Measurements from ENCODE around the gene OPTC. TPM values are rescaled to one million over a fixed set of nuclear protein-coding genes. Genes with fewer than 3 reads are reported as not detected.
"Not testable (repeated sequence)": the region's sequence is repeated elsewhere in the genome, so short reads cannot be mapped to it uniquely, and the experiment has no call there.

The OPTC gene
- total RNA-seq, 1 donor = not detected

DNA sequence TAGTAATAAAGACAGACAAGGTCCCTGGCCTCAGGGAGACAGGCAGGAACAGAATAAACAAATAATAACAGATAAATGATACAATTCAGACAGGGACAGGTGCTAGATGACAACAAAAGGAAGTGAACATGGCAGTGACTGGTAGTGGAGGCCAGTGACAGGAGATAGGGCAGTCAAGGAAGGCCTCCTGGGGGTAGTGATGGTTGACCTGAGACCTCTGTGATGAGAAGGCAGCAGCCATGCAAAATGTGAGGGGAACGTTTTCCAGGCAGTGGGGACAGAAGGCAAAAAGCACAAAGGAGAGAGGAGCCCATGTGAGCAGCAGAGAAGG lies 18.5 kb downstream of the OPTC start:
- Histone ChIP-seq H3K4me1 (ENCODE audit: insufficient read depth, low read length) (peaks cover 20% of the 10 kb centered on the region), H3K9me3 (ENCODE audit: low read depth, low read length) (no peaks in the 10 kb centered on the region), H3K27me3 (ENCODE audit: insufficient read depth, low read length) (no peaks in the 10 kb centered on the region), H3K4me3 (ENCODE audit: low read length) (no peak overlapping the region)

DNA sequence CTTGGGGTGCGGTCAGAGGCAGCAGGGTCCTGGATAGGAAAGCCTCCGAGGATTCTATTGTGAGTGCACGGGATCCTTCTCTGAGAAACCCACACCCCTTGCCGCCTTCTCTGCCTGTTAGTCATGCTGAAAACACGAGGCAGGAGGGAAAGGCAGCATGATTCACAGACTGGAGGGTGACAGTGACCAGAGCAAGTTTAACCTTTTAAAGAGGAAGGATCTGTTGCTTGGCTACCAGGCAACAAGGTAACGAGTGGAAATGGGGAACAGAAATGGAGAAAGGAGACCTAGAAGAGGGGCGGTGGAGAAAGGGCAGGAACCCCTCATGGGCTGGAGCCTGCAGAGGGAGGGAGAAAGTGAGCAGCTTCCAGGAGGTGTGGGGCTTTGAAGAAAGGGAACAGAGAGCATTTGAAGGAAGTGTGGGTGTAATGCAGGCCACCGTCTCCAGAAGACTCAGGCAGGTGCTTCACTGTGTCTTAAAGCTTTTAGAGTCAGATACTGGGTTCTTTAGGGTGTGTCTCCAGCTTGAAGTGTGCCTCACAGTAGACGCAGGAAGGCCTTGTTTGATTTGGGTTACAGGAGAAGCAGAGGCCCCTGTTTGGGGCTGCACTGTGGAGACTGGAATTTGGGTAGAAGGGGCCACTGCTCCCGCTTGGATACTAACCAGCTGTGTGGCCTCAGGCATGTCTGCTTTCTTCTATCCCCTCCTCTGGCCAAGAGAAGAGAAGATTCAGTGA lies 19.1 kb downstream of the OPTC start:
- H3K27me3 ChIP-seq (ENCODE audit: insufficient read depth, low read length) = no peaks in the 10 kb centered on the region
- no peak overlapping the region for H3K4me3 ChIP-seq (ENCODE audit: low read length)
- H3K4me1 ChIP-seq (ENCODE audit: insufficient read depth, low read length) = peaks cover 20% of the 10 kb centered on the region
- no peaks in the 10 kb centered on the region for H3K9me3 ChIP-seq (ENCODE audit: low read depth, low read length)

DNA sequence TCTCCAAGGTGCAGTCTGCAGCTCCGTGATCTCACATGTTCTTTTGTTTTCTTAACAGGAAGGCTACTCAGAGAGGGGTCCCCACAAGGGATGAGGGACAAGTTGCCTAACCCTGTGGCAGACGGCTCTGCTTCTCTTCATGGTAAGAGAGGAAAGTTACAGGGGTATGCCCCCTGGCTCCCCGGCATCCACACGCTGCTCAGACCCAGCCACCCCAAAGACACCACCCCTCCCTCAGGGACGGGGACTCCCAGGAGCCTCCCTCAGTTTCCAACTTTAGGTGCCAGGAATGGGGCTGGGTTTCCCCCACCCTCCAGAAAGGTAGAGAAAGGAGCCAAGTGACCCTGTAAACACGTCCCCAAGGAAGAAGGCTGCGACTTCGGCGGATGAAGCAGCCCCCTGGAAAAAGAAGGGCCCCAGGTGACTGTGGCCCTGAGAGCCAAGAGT lies 19.7 kb downstream of the OPTC start:
- no peak overlapping the region for H3K4me3 ChIP-seq (ENCODE audit: low read length)
- H3K4me1 ChIP-seq (ENCODE audit: insufficient read depth, low read length) = peaks cover 20% of the 10 kb centered on the region
- H3K9me3 ChIP-seq (ENCODE audit: low read depth, low read length) = no peaks in the 10 kb centered on the region
- H3K27me3 ChIP-seq (ENCODE audit: insufficient read depth, low read length) = no peaks in the 10 kb centered on the region

DNA sequence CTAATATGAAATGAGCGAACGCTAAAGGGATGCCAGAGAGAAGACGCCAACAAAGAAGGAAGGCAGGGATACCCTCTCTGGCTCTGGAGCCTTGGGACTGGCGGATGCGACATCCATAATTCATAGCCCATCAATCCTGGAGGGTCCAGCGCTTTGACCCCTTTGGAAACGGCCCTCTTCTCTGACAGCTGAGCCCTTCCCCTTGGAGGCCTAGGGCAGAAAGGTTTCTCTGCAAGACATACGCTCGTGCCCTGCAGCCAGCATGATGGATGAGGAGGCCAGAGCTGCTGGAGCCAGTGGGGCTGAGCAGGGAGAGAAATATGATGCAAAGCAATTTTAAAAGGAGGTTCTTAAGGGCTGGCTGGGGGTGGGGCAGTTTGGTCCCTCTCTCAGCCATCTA lies 22.2 kb downstream of the OPTC start:
- Histone ChIP-seq H3K4me3 (ENCODE audit: low read length) (no peak overlapping the region), H3K9me3 (ENCODE audit: low read depth, low read length) (no peaks in the 10 kb centered on the region), H3K27me3 (ENCODE audit: insufficient read depth, low read length) (no peaks in the 10 kb centered on the region)

DNA sequence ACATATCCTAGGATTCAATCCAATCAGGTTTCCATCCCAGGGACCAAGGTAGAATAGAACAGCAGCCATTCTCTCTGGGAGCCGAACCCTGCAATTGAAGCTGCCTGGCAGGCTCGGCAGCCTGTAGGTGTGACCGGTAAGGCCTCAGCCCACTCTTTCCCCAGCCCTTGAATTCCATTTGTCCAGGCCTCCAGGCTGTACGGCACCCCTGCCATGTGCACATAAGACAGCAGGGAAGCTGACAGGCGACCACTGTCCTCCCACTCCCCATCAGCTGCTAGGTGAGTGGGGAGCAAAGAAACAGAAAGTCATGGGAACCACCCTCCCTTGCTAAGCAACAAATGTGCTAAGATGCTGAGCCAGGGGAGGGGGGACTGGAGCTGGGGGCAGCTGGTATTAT lies 23.0 kb downstream of the OPTC start:
- no peaks in the 10 kb centered on the region for H3K27me3 ChIP-seq (ENCODE audit: insufficient read depth, low read length)
- no peaks in the 10 kb centered on the region for H3K9me3 ChIP-seq (ENCODE audit: low read depth, low read length)
- H3K4me1 ChIP-seq (ENCODE audit: insufficient read depth, low read length) = peaks cover 23% of the 10 kb centered on the region
- H3K4me3 ChIP-seq (ENCODE audit: low read length) = no peak overlapping the region

More for the DNA sequence above, 22.2 kb downstream of the OPTC start:
- H3K4me1 ChIP-seq (ENCODE audit: insufficient read depth, low read length) = peaks cover 23% of the 10 kb centered on the region

DNA sequence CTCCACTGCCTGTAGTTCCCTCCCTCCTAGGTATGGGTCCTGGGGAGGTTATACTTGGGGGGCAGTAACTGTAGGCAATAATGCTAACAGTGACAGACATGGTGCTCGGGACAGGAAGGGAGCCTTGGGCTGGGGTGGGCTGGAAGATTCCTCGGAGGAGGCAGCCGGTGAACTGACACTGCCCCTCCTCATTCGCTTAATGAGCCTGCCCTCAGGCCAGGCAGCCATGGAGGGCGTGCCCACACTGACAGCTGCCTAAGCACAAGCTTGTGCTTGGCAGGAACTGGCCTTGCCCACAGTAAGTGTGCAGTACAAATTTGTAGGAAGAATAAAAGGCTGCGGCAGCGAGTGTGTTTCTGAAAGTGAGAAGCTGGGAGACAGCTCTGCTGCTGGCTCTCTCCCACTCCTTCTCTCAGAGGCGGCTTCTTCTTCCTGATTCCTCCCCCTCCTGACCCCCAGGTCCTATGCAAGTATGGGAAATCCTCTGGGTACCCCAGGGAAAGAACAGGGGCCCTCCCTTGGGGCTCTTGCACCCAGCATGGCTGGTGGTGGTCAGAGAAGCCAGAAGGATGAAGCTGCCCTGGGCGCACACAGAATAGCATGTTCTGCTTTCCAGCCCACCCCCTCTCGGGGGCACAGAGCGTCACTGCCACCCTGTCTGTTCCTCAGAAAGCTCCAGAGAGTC lies 23.6 kb downstream of the OPTC start:
- H3K4me1 ChIP-seq (ENCODE audit: insufficient read depth, low read length) = peaks cover 17% of the 10 kb centered on the region

DNA sequence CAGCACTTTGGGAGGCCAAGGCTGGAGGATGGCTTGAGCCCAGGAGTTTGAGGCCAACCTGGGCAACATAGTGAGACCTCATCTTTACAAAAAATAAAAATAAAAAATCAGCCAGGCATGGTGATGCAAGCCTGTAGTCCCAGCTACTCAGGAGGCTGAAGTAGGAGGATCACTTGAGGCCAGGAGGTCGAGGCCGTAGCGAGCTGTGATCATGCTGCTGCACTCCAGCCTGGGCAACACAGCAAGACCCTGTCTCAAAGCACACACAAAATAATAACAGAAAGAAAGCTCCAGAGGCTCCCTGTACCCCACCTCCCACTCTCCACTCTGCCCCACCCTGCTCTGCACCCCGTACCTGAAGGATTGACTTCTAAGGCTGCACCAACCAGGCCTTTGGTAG lies 24.2 kb downstream of the OPTC start:
- H3K4me1 ChIP-seq (ENCODE audit: insufficient read depth, low read length) = peaks cover 11% of the 10 kb centered on the region
- H3K27me3 ChIP-seq (ENCODE audit: insufficient read depth, low read length); H3K4me3 ChIP-seq (ENCODE audit: low read length); H3K9me3 ChIP-seq (ENCODE audit: low read depth, low read length): not testable (repeated sequence)

More for the DNA sequence above, 23.6 kb downstream of the OPTC start:
- Histone ChIP-seq H3K4me3 (ENCODE audit: low read length) (no peak overlapping the region), H3K9me3 (ENCODE audit: low read depth, low read length) (no peaks in the 10 kb centered on the region), H3K27me3 (ENCODE audit: insufficient read depth, low read length) (no peaks in the 10 kb centered on the region)

DNA sequence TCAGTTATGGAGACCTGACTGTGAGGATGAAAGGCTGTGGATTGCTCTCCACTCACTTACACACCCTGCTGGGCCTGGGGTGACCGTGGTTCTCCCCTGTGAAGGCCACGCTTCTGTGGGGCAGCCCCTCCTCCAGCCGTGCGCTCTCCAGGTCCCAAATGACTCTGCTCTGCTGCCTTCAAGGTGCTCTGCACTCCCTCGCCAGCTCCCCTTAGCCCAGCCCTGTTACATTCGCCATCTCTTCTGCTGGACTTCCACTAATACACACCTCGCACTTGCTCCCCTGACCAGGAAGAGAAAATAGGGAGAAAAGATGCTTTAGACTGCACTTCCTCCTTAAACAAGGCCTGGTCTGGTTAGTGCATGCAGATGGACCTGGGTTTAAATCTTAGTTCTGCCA lies 24.6 kb downstream of the OPTC start:
- no peaks in the 10 kb centered on the region for H3K9me3 ChIP-seq (ENCODE audit: low read depth, low read length)
- H3K4me1 ChIP-seq (ENCODE audit: insufficient read depth, low read length) = peaks cover 7% of the 10 kb centered on the region
- no peak overlapping the region for H3K4me3 ChIP-seq (ENCODE audit: low read length)
- H3K27me3 ChIP-seq (ENCODE audit: insufficient read depth, low read length) = no peaks in the 10 kb centered on the region

DNA sequence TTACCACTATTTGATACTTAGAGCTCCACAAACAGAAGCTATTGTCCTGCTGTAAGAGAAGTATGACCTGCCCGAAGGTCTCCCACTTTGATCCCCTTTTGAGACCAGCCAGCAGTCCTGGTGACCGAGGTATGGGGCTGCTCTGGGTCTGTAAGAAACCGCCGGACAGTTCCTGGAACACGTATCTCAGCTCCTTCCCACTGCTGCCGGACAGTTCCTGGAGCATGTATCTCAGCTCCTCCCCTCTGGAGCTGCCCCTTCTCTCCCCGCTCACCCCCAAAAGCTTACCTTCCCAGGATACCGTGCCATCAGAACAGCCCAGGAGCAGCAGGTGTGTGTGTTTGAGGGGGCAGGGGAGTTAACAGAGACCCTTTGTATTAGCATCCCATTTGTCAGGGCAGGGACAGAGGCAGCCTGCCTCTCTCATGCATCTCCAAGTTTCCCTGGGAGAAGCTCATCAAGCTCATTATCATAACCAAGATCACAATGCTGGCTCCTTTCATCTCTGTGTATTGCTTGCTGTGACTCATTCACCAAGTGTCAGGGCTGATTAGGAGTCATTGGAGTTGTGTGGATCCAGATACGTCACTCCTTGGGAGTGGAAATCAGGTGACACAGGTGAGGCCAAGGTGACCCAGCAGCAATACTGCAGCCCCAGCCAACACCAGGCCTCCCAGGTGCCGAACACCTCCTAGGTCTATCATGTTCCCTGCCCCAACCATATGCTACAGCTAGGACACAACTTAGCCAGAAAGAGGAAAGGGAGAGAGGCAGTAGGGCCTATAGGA lies 25.3 kb downstream of the OPTC start:
- Histone ChIP-seq H3K27me3 (ENCODE audit: insufficient read depth, low read length) (no peaks in the 10 kb centered on the region), H3K4me3 (ENCODE audit: low read length) (no peak overlapping the region), H3K9me3 (ENCODE audit: low read depth, low read length) (no peaks in the 10 kb centered on the region)

DNA sequence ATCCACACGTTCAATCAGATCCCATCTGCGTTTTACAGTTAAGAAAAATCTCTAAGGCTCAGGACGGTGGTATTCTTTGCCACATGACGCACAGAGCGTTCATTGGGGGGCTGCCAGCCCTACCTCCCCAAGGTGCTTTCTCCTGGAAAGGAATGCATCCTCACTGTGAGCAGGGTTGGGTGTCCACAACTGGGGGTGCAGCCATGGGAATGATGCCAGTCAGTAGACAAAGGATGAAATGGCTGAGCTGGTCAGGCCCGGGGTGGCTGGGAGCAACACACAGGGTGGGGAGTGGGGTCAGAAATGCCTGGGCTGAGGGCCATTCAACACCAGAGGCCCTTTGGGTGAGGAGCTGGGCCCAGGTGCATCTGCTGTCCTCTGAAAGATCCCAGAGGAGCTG lies 25.9 kb downstream of the OPTC start:
- H3K4me1 ChIP-seq (ENCODE audit: insufficient read depth, low read length) = peaks cover 3% of the 10 kb centered on the region
- no peaks in the 10 kb centered on the region for H3K27me3 ChIP-seq (ENCODE audit: insufficient read depth, low read length)
- H3K4me3 ChIP-seq (ENCODE audit: low read length) = no peak overlapping the region
- no peaks in the 10 kb centered on the region for H3K9me3 ChIP-seq (ENCODE audit: low read depth, low read length)

More for the DNA sequence above, 25.3 kb downstream of the OPTC start:
- H3K4me1 ChIP-seq (ENCODE audit: insufficient read depth, low read length) = peaks cover 3% of the 10 kb centered on the region

DNA sequence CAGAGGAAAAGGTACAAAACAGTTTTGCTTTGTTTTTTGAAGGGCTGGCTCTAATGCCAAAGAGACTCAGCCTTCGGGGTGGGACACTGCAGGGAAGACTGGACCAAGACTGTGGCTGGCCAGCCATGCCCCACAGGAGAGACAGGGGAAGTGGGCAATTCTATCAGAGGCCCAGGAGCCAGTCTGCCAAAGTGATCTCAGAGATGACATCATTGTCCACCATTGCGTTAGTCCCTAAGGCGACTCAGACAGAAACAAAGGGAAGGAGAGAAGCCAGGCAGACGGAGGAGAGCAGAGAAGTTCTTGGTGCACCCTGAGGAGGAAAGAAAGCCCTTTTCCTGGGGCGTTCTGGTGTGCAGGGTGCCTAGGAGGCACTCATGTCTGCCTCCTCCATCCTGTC lies 26.4 kb downstream of the OPTC start:
- Histone ChIP-seq H3K27me3 (ENCODE audit: insufficient read depth, low read length) (no peaks in the 10 kb centered on the region), H3K9me3 (ENCODE audit: low read depth, low read length) (no peaks in the 10 kb centered on the region), H3K4me3 (ENCODE audit: low read length) (no peak overlapping the region), H3K4me1 (ENCODE audit: insufficient read depth, low read length) (peaks cover 3% of the 10 kb centered on the region)

DNA sequence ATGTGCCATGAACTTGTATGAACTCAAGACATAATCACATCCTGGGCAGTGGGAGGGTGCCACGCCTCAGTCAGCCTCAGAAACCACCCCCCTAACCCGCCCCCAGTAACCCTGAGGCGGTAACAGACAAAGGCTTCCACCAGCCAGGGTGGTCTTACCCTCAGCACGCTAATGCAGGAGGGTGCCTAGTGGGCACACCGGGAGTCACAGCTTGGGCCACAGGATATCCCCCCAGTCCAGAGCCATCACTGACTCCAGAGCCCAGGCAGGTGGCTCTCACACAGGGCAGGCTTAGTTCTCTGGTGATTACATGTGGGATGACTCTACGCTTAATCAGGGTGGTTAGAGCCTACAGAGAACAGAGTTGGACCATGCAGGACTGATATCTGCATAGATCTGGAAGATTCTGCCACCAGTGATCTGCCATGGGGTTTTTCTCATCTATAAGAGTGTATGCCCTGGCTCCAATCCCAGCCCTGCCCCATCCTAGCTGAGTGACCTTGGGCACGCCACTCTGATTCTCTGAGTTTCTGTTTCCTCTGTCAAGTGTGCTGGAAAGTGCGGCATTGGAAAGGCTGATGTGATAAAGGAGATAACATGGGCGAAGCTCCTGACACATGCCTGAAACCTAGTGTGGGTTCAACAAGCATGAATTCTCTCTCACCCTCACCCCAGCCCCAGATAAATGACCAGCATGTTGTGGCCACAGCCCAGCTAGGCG lies 27.3 kb downstream of the OPTC start:
- no peaks in the 10 kb centered on the region for H3K9me3 ChIP-seq (ENCODE audit: low read depth, low read length)
- peaks cover 3% of the 10 kb centered on the region for H3K4me1 ChIP-seq (ENCODE audit: insufficient read depth, low read length)
- H3K27me3 ChIP-seq (ENCODE audit: insufficient read depth, low read length) = no peaks in the 10 kb centered on the region
- no peak overlapping the region for H3K4me3 ChIP-seq (ENCODE audit: low read length)

DNA sequence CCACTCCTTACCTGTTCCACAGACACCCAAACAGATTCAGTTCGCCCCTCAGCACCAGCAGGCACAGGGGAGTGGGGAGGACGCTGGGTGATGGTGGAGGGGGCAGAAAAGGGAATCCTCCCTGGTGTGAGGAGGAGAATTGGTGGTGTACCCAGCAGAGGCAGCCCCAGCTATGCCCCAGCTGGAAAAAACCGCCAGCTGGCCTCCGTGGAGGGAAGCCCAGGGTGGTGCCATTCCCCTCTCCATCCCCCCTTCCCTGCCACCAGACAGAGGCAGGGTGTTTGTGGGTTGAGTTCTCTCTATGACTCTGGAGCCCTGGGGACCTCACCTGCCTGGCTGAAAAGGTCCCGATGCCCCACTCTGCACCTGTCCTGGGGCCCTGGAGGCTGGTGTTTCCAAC lies 27.9 kb downstream of the OPTC start:
- Histone ChIP-seq H3K4me3 (ENCODE audit: low read length) (no peak overlapping the region), H3K4me1 (ENCODE audit: insufficient read depth, low read length) (peaks cover 3% of the 10 kb centered on the region), H3K27me3 (ENCODE audit: insufficient read depth, low read length) (no peaks in the 10 kb centered on the region), H3K9me3 (ENCODE audit: low read depth, low read length) (no peaks in the 10 kb centered on the region)

DNA sequence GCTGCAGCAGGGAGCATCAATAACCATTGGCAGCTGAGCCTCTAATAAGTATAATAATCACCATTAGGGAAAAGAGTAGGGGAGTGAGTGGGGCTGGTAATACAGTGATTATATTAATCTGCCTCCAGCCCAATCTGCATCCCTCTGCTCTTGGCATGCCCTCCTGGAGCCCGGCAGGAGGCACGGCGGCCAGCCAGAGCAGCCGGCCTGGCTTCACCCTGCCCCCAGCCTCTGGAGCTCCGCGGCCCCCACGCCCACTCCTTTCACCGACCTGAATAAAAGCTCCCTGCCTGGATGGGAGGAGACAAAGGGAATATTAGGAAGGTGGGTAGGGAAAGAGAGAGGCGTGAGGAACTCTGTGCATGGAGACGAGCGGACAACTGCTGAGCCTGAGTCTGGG lies 28.3 kb downstream of the OPTC start:
- no peaks in the 10 kb centered on the region for H3K9me3 ChIP-seq (ENCODE audit: low read depth, low read length)
- no peaks in the 10 kb centered on the region for H3K27me3 ChIP-seq (ENCODE audit: insufficient read depth, low read length)
- no peak overlapping the region for H3K4me3 ChIP-seq (ENCODE audit: low read length)
- peaks cover 3% of the 10 kb centered on the region for H3K4me1 ChIP-seq (ENCODE audit: insufficient read depth, low read length)

DNA sequence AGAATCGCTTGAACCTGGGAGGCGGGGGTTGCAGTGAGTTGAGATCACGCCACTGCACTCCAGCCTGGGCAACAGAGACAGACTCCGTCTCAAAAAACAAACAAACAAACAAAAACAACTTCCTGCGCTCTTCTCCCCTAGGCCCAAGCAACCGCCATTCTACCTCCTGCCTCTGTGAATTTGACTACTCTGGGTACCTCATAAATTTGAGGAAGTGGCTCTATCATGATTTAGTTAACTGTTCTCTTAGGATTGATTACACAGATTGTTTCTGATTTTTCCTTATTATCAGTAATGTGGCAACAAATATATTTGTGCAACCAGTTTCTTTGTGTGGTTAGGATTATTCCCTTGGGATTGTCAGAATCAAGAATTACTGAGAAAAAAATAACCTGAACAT lies 29.7 kb downstream of the OPTC start:
- Histone ChIP-seq H3K27me3 (ENCODE audit: insufficient read depth, low read length) (no peaks in the 10 kb centered on the region), H3K4me1 (ENCODE audit: insufficient read depth, low read length) (peaks cover 5% of the 10 kb centered on the region), H3K4me3 (ENCODE audit: low read length) (no peak overlapping the region), H3K9me3 (ENCODE audit: low read depth, low read length) (no peaks in the 10 kb centered on the region)

Measured in mononuclear cell (primary cell).